ENCODE results near the gene TBC1D28.
A peak's percentile ranks its signal among the peaks of the same experiment; 100 is the strongest.
"Not testable (repeated sequence)": the region's sequence is repeated elsewhere in the genome, so short reads cannot be mapped to it uniquely, and the experiment has no call there.

TBC1D28 gene

DNA sequence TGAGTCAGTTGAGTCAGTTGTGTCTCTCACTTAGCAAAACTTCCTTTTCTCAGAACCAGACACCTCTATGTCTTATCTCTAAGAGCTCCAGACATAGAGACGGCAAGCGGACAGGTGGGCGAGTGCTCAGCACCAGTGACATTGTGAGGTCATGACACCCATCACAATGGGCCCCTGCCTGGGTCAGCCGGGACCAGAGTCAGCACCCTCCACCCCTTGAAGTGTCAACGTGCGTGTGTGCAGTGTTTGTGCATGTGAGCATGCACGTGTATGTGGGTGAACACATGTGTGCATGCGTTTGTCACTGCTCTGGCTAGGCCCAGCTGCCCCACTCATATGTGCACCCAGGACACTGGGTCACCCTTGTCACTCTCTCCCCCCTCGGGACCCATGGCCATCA lies at the start of gene TBC1D28:
TBC1D28 (minus strand) TSS at position 101 of the 400 bp plus-strand sequence. CDS start 3,039 bp downstream, outside the sequence.
- H3K4me3 ChIP-seq (ENCODE audit: low read length); H3K27me3 ChIP-seq (ENCODE audit: control insufficient read depth, insufficient read depth, low read length); DNase-seq (ENCODE audit: low read depth, low spot score); H3K36me3 ChIP-seq (ENCODE audit: control insufficient read depth, insufficient read depth, low read length); H3K27ac ChIP-seq (ENCODE audit: low read length); H3K9me3 ChIP-seq (ENCODE audit: control insufficient read depth, insufficient read depth, low read length); H3K4me1 ChIP-seq (ENCODE audit: control insufficient read depth, insufficient read depth, low read length): not testable (repeated sequence)
- no CpG with 5 or more reads among the region's 9 CpGs for WGBS (ENCODE audit: insufficient coverage, insufficient read length)

DNA sequence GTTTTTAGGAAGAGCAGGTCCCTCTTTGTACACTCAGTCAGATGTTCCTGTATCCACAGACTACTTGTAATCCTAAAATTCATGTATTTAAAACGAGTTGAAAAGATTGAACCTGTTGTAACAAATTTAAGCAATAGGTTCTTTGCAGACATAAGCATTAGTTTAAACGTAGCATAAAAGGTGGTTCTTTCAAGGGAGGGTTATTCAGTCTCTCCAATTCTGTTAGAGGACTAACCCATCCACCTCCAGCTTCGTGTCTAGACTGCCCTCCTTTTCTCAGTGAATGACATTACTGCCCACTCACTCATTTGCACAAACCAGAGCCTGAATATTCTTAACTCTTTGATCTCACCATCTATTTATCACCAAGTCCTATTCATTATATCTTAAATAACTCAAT lies 38.5 kb upstream of the TBC1D28 start:
- H3K4me1 ChIP-seq (ENCODE audit: control insufficient read depth, insufficient read depth, low read length); H3K4me3 ChIP-seq (ENCODE audit: low read length); H3K36me3 ChIP-seq (ENCODE audit: control insufficient read depth, insufficient read depth, low read length); H3K9me3 ChIP-seq (ENCODE audit: control insufficient read depth, insufficient read depth, low read length); H3K27ac ChIP-seq (ENCODE audit: low read length); H3K27me3 ChIP-seq (ENCODE audit: control insufficient read depth, insufficient read depth, low read length); DNase-seq (ENCODE audit: low read depth, low spot score): not testable (repeated sequence)
- no CpG with 5 or more reads among the region's 3 CpGs for WGBS (ENCODE audit: insufficient coverage, insufficient read length)

- not testable (repeated sequence) for H3K27ac ChIP-seq (ENCODE audit: low read length); H3K4me1 ChIP-seq (ENCODE audit: control insufficient read depth, insufficient read depth, low read length); H3K9me3 ChIP-seq (ENCODE audit: control insufficient read depth, insufficient read depth, low read length); H3K36me3 ChIP-seq (ENCODE audit: control insufficient read depth, insufficient read depth, low read length); H3K27me3 ChIP-seq (ENCODE audit: control insufficient read depth, insufficient read depth, low read length)
- WGBS (ENCODE audit: insufficient coverage, insufficient read length), result no CpG with 5 or more reads among the region's 58 CpGs
- DNase-seq (ENCODE audit: low read depth, low spot score), result peak; percentile 45
- H3K4me3 ChIP-seq (ENCODE audit: low read length), result peak within 1 kb of the TSS; percentile 66; the same call in 1 of the 2 replicates
These were observed 37.8 kb upstream of the TBC1D28 start, which contains the start of gene FOXO3B for GRCh38 chr17:18681767-18682571. Gene FOXO3B, minus strand, starts transcription at chr17:18682314. Its CDS starts 663 bp downstream, at chr17:18681651.

DNA sequence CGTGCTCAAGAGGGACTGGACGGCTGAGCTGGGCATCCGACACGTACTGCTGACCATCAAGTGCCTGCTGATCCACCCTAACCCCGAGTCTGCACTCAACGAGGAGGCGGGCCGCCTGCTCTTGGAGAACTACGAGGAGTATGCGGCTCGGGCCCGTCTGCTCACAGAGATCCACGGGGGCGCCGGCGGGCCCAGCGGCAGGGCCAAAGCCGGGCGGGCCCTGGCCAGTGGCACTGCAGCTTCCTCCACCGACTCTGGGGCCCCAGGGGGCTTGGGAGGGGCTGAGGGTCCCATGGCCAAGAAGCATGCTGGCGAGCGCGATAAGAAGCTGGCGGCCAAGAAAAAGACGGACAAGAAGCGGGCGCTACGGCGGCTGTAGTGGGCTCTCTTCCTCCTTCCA lies 33.2 kb upstream of the TBC1D28 start:
- no CpG with 5 or more reads among the region's 29 CpGs for WGBS (ENCODE audit: insufficient coverage, insufficient read length)
- H3K36me3 ChIP-seq (ENCODE audit: control insufficient read depth, insufficient read depth, low read length); H3K27ac ChIP-seq (ENCODE audit: low read length); H3K9me3 ChIP-seq (ENCODE audit: control insufficient read depth, insufficient read depth, low read length); H3K27me3 ChIP-seq (ENCODE audit: control insufficient read depth, insufficient read depth, low read length); H3K4me1 ChIP-seq (ENCODE audit: control insufficient read depth, insufficient read depth, low read length); DNase-seq (ENCODE audit: low read depth, low spot score); H3K4me3 ChIP-seq (ENCODE audit: low read length): not testable (repeated sequence)

- not testable (repeated sequence) for H3K27ac ChIP-seq (ENCODE audit: low read length); DNase-seq (ENCODE audit: low read depth, low spot score); H3K4me1 ChIP-seq (ENCODE audit: control insufficient read depth, insufficient read depth, low read length); H3K9me3 ChIP-seq (ENCODE audit: control insufficient read depth, insufficient read depth, low read length); H3K4me3 ChIP-seq (ENCODE audit: low read length); H3K36me3 ChIP-seq (ENCODE audit: control insufficient read depth, insufficient read depth, low read length); H3K27me3 ChIP-seq (ENCODE audit: control insufficient read depth, insufficient read depth, low read length)
- no CpG with 5 or more reads among the region's 3 CpGs for WGBS (ENCODE audit: insufficient coverage, insufficient read length)
These were observed 32.7 kb upstream of the TBC1D28 start for GRCh38 chr17:18676928-18677327.

GRCh38 chr17:18672395-18673227 lies 28.4 kb upstream of the TBC1D28 start:
- not testable (repeated sequence) for DNase-seq (ENCODE audit: low read depth, low spot score); H3K4me3 ChIP-seq (ENCODE audit: low read length); H3K27me3 ChIP-seq (ENCODE audit: control insufficient read depth, insufficient read depth, low read length); H3K36me3 ChIP-seq (ENCODE audit: control insufficient read depth, insufficient read depth, low read length); H3K9me3 ChIP-seq (ENCODE audit: control insufficient read depth, insufficient read depth, low read length); H3K27ac ChIP-seq (ENCODE audit: low read length); H3K4me1 ChIP-seq (ENCODE audit: control insufficient read depth, insufficient read depth, low read length)
- WGBS (ENCODE audit: insufficient coverage, insufficient read length), result no CpG with 5 or more reads among the region's 102 CpGs

- not testable (repeated sequence) for H3K4me1 ChIP-seq (ENCODE audit: control insufficient read depth, insufficient read depth, low read length); H3K4me3 ChIP-seq (ENCODE audit: low read length); DNase-seq (ENCODE audit: low read depth, low spot score); H3K36me3 ChIP-seq (ENCODE audit: control insufficient read depth, insufficient read depth, low read length); H3K27ac ChIP-seq (ENCODE audit: low read length); H3K9me3 ChIP-seq (ENCODE audit: control insufficient read depth, insufficient read depth, low read length); H3K27me3 ChIP-seq (ENCODE audit: control insufficient read depth, insufficient read depth, low read length)
- no CpG with 5 or more reads among the region's 1 CpG for WGBS (ENCODE audit: insufficient coverage, insufficient read length)
These were observed 24.4 kb upstream of the TBC1D28 start for GRCh38 chr17:18668625-18669024.

DNA sequence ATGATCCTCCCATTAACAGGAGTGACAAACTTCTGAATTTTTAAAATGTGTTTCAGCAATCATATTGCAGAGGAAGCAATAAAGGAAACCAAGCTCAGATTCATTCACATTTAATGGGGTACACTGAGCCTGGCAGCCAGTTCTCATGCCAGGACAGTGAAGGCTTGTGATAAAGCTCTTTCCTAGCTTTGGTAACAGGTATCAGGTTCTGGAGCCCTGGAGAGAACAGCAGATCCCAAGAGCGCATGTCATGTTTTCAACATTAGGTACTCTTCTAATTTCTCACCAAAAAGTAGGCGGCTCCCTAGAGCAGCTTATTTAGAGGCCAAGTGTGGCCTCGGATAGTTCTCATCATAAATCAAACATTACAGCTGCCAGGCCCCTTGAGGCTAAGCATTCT lies 23.3 kb upstream of the TBC1D28 start:
- not testable (repeated sequence) for H3K36me3 ChIP-seq (ENCODE audit: control insufficient read depth, insufficient read depth, low read length); H3K27me3 ChIP-seq (ENCODE audit: control insufficient read depth, insufficient read depth, low read length); DNase-seq (ENCODE audit: low read depth, low spot score); H3K4me1 ChIP-seq (ENCODE audit: control insufficient read depth, insufficient read depth, low read length); H3K4me3 ChIP-seq (ENCODE audit: low read length); H3K27ac ChIP-seq (ENCODE audit: low read length); H3K9me3 ChIP-seq (ENCODE audit: control insufficient read depth, insufficient read depth, low read length)
- no CpG with 5 or more reads among the region's 3 CpGs for WGBS (ENCODE audit: insufficient coverage, insufficient read length)

- H3K4me1 ChIP-seq (ENCODE audit: control insufficient read depth, insufficient read depth, low read length); H3K27ac ChIP-seq (ENCODE audit: low read length); H3K9me3 ChIP-seq (ENCODE audit: control insufficient read depth, insufficient read depth, low read length); H3K4me3 ChIP-seq (ENCODE audit: low read length); H3K27me3 ChIP-seq (ENCODE audit: control insufficient read depth, insufficient read depth, low read length); H3K36me3 ChIP-seq (ENCODE audit: control insufficient read depth, insufficient read depth, low read length); DNase-seq (ENCODE audit: low read depth, low spot score): not testable (repeated sequence)
- WGBS (ENCODE audit: insufficient coverage, insufficient read length), result no CpG with 5 or more reads among the region's 2 CpGs
These were observed 22.1 kb upstream of the TBC1D28 start for GRCh38 chr17:18666326-18666725.

DNA sequence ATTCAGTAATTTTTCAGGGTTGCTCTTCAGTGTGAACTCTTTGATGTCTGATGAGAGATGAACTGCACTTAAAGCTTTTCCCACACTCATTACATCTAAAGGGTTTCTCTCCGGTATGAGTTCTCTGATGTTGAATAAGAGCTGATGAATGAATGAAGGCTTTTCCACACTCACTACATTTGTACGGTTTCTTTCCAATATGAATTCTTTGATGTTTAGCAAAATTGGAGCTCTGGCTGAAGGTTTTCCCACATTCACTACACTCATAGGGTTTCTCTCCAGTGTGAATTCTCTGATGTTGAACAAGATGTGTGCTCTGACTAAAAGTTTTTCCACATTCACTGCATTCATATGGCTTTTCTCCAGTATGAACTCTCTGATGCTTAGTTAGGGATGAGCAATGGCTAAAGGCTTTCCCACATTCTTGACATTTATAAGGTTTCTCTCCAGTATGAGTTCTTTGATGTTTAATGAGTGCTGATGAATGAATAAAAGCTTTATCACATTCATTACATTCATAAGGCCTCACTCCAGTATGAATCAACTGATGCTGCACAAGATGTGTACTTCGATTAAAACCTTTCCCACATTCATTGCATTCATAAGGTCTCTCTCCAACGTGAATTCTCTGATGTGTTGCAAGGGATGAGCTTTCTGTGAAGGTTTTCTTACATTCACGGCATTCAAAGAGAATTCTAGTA lies 17.9 kb upstream of the TBC1D28 start:
- not testable (repeated sequence) for H3K27me3 ChIP-seq (ENCODE audit: control insufficient read depth, insufficient read depth, low read length); H3K9me3 ChIP-seq (ENCODE audit: control insufficient read depth, insufficient read depth, low read length); H3K4me3 ChIP-seq (ENCODE audit: low read length); H3K27ac ChIP-seq (ENCODE audit: low read length); H3K4me1 ChIP-seq (ENCODE audit: control insufficient read depth, insufficient read depth, low read length); H3K36me3 ChIP-seq (ENCODE audit: control insufficient read depth, insufficient read depth, low read length); DNase-seq (ENCODE audit: low read depth, low spot score)
- WGBS (ENCODE audit: insufficient coverage, insufficient read length), result no CpG with 5 or more reads among the region's 5 CpGs

Measured in iPS DF 6.9 (cell line).